GM12878 (cell line): Measurements from ENCODE around the gene DNMBP. TPM values are rescaled to one million over a fixed set of nuclear protein-coding genes. Genes with fewer than 3 reads are reported as not detected.

ENCODE experiments used
- NKRF ChIP-seq: fragments of 450-650 bp; conservative IDR thresholded peaks from 2 replicates; pipeline ENCODE4 v1.6.1; 2017; ENCODE audit warnings: mild to moderate bottlenecking, moderate library complexity
- RBBP5 ChIP-seq: fragments of 200-600 bp; sonication (generic); conservative IDR thresholded peaks from 2 replicates; pipeline ENCODE4 v1.6.1; 2016
- RCOR1 ChIP-seq: conservative IDR thresholded peaks from 2 replicates; pipeline ENCODE4 v1.6.1; 2012; ENCODE audit warnings: low read depth, low read length, improper control_type of control experiment
- SPI1 ChIP-seq: IDR thresholded peaks from 2 replicates; pipeline ENCODE4 v1.6.1; 2011; ENCODE audit warnings: low read depth, mild to moderate bottlenecking, low read length, moderate library complexity, borderline replicate concordance; ENCODE audit not compliant: insufficient read depth
- USF2 ChIP-seq: IDR thresholded peaks from 2 replicates; pipeline ENCODE4 v1.6.1; 2011; ENCODE audit warnings: low read depth, low read length, improper control_type of control experiment, borderline replicate concordance
- ZNF24 ChIP-seq: fragments of 450-650 bp; IDR thresholded peaks from 2 replicates; pipeline ENCODE4 v1.6.1; 2017; ENCODE audit warnings: antibody characterized with exemption, mild to moderate bottlenecking
- ZNF274 ChIP-seq: IDR thresholded peaks from one replicate; pipeline ENCODE4 v1.8.0; 2011; ENCODE audit not compliant: insufficient read length, insufficient read depth
- ZNF687 ChIP-seq: fragments of 450-650 bp; IDR thresholded peaks from 2 replicates; pipeline ENCODE4 v1.6.1; 2017; ENCODE audit warnings: mild to moderate bottlenecking, moderate library complexity
- polyA plus RNA-seq, 11 experiments: library from polyadenylated mRNA; depleted of rRNA in 4 of 11; unstranded in 6 of 11; stranded (reverse) in 5 of 11; fragments of >200 nt; fragmentation: Nextera tagmentation in 4 of 11; fragmentation: Illumina TruSeq in 1 of 11; extraction: Ambion mirVana in 4 of 11; extraction: Trizol in 1 of 11; gene quantifications; 1 replicate in 1 of 11; 2 replicates in 10 of 11; pipeline versions ENCODE4 v1.2.1 to v1.2.3, GENCODE V29; 2011 to 2016; ENCODE audit warnings: inconsistent platforms in 2 of 11, missing spikeins in 2 of 11, low read depth in 1 of 11
- total RNA-seq, 4 experiments: library from RNA; depleted of rRNA in 3 of 4; stranded (reverse); fragments of >200 nt in 3 of 4; fragmentation: Illumina TruSeq in 1 of 4; extraction: Trizol in 1 of 4; gene quantifications; 2 replicates each; pipeline versions ENCODE4 v1.2.1 to v1.2.3, GENCODE V29; 2013 to 2021
- TF ChIP-seq, protein P1 (sequence below): fragments of 450-650 bp; IDR thresholded peaks from 2 replicates; pipeline ENCODE4 v1.6.1; 2016; ENCODE audit warnings: mild to moderate bottlenecking
- TF ChIP-seq, protein P2 (sequence below): fragments of 450-650 bp; IDR thresholded peaks from 2 replicates; pipeline ENCODE4 v1.6.1; 2017; ENCODE audit warnings: mild to moderate bottlenecking, moderate library complexity
- TF ChIP-seq, protein P3 (sequence below): fragments of 450-650 bp; IDR thresholded peaks from 2 replicates; pipeline ENCODE4 v1.6.1; 2017; ENCODE audit warnings: borderline replicate concordance

DNMBP gene
- total and polyA plus RNA-seq, 10 of the 15 experiments (the other 5 are each of a cell fraction or from before 2014, with no cell fraction given) = 7.1 to 45.0 (median 22.0) TPM

GRCh38 chr10:100008708-100009282 lies 952 bp downstream of the DNMBP start (continued):
- TF ChIP-seq NKRF (no peak), RCOR1 (no peak), USF2 (no peak), SPI1 (no peak), ZNF687 (no peak), ZNF274 (no peak), ZNF24 (no peak), RBBP5 (no peak)
- TF ChIP-seq, protein P1, sequence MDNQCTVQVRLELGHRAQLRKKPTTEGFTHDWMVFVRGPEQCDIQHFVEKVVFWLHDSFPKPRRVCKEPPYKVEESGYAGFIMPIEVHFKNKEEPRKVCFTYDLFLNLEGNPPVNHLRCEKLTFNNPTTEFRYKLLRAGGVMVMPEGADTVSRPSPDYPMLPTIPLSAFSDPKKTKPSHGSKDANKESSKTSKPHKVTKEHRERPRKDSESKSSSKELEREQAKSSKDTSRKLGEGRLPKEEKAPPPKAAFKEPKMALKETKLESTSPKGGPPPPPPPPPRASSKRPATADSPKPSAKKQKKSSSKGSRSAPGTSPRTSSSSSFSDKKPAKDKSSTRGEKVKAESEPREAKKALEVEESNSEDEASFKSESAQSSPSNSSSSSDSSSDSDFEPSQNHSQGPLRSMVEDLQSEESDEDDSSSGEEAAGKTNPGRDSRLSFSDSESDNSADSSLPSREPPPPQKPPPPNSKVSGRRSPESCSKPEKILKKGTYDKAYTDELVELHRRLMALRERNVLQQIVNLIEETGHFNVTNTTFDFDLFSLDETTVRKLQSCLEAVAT = no peak
- TF ChIP-seq, protein P2, sequence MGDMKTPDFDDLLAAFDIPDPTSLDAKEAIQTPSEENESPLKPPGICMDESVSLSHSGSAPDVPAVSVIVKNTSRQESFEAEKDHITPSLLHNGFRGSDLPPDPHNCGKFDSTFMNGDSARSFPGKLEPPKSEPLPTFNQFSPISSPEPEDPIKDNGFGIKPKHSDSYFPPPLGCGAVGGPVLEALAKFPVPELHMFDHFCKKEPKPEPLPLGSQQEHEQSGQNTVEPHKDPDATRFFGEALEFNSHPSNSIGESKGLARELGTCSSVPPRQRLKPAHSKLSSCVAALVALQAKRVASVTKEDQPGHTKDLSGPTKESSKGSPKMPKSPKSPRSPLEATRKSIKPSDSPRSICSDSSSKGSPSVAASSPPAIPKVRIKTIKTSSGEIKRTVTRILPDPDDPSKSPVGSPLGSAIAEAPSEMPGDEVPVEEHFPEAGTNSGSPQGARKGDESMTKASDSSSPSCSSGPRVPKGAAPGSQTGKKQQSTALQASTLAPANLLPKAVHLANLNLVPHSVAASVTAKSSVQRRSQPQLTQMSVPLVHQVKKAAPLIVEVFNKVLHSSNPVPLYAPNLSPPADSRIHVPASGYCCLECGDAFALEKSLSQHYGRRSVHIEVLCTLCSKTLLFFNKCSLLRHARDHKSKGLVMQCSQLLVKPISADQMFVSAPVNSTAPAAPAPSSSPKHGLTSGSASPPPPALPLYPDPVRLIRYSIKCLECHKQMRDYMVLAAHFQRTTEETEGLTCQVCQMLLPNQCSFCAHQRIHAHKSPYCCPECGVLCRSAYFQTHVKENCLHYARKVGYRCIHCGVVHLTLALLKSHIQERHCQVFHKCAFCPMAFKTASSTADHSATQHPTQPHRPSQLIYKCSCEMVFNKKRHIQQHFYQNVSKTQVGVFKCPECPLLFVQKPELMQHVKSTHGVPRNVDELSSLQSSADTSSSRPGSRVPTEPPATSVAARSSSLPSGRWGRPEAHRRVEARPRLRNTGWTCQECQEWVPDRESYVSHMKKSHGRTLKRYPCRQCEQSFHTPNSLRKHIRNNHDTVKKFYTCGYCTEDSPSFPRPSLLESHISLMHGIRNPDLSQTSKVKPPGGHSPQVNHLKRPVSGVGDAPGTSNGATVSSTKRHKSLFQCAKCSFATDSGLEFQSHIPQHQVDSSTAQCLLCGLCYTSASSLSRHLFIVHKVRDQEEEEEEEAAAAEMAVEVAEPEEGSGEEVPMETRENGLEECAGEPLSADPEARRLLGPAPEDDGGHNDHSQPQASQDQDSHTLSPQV = no peak
- TF ChIP-seq, protein P3, sequence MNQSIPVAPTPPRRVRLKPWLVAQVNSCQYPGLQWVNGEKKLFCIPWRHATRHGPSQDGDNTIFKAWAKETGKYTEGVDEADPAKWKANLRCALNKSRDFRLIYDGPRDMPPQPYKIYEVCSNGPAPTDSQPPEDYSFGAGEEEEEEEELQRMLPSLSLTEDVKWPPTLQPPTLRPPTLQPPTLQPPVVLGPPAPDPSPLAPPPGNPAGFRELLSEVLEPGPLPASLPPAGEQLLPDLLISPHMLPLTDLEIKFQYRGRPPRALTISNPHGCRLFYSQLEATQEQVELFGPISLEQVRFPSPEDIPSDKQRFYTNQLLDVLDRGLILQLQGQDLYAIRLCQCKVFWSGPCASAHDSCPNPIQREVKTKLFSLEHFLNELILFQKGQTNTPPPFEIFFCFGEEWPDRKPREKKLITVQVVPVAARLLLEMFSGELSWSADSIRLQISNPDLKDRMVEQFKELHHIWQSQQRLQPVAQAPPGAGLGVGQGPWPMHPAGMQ = no peak
